MCF 10A (cell line): ENCODE results near the gene FOXA3. TPM values are rescaled to one million over a fixed set of nuclear protein-coding genes. Genes with fewer than 3 reads are reported as not detected.

Experiments
- BruUV-seq: library from RNA; stranded (reverse); fragments of 400-500 nt; replicated peaks from 2 replicates; lab custom pipeline; 2021; lab: Mats Ljungman, UMichigan
- CTCF ChIA-PET: fragments of 300-600 bp; sonication (Branson Sonifier 250); formaldehyde crosslinking; extraction: SDS; loops from one replicate; lab custom pipeline; 2021; ENCODE audit warnings: antibody characterized with exemption, inconsistent platforms; lab: Yijun Ruan, JAX
- POLR2A ChIA-PET: fragments of 300-600, 350-650 bp; sonication (Branson Sonifier 250); formaldehyde crosslinking; extraction: SDS; loops from one replicate; lab custom pipeline; 2020; ENCODE audit warnings: antibody characterized with exemption, inconsistent platforms; lab: Yijun Ruan, JAX
- DNase-seq: peaks from one replicate; pipeline ENCODE4 v3.0.0-alpha.2; 2018; ENCODE audit not compliant: unreplicated experiment
- H3K27ac Mint-ChIP-seq: one replicate; pipeline ENCODE4 v1.8.0; 2022; ENCODE audit warnings: mild to moderate bottlenecking, low read depth, mixed read lengths; ENCODE audit not compliant: unreplicated experiment
- H3K27me3 Mint-ChIP-seq: one replicate; pipeline ENCODE4 v1.8.0; 2022; ENCODE audit warnings: mixed read lengths; ENCODE audit not compliant: insufficient read depth, unreplicated experiment
- H3K36me3 Mint-ChIP-seq: one replicate; pipeline ENCODE4 v1.8.0; 2022; ENCODE audit warnings: mild to moderate bottlenecking, moderate library complexity, mixed read lengths; ENCODE audit not compliant: insufficient read depth, unreplicated experiment
- H3K4me1 Mint-ChIP-seq: one replicate; pipeline ENCODE4 v1.8.0; 2022; ENCODE audit warnings: mixed read lengths; ENCODE audit not compliant: insufficient read depth, unreplicated experiment
- H3K4me3 Mint-ChIP-seq: one replicate; pipeline ENCODE4 v1.8.0; 2022; ENCODE audit warnings: mild to moderate bottlenecking, moderate library complexity, mixed read lengths; ENCODE audit not compliant: unreplicated experiment
- H3K9me3 Mint-ChIP-seq: one replicate; pipeline ENCODE4 v1.8.0; 2022; ENCODE audit warnings: mixed read lengths; ENCODE audit not compliant: unreplicated experiment
- intact Hi-C: fragments of 100-400 bp; cut with micrococcal nuclease; formaldehyde crosslinking; loops from 2 replicates; pipeline ENCODE4 v1.14.1; 2022
- total RNA-seq: library from RNA; stranded (reverse); gene quantifications from 2 replicates; pipeline ENCODE4 v1.2.3, GENCODE V29; 2022
- TF ChIP-seq, protein P1 (sequence below): fragments of 200-600 bp; IDR thresholded peaks from one replicate; pipeline ENCODE4 v1.8.0; 2022; ENCODE audit warnings: antibody characterized with exemption, mild to moderate bottlenecking; ENCODE audit not compliant: unreplicated experiment

The FOXA3 gene
- total RNA-seq, 1 experiment from 2014 or later, result not detected

- DNase-seq, result peak; percentile 99
- Mint-ChIP-seq H3K4me3 (peak within 1 kb of the TSS; percentile 90), H3K4me1 (peaks cover 10% of the 10 kb centered on the region), H3K27me3 (peaks cover 50% of the 10 kb centered on the region), H3K9me3 (no peaks in the 10 kb centered on the region), H3K27ac (peak within 1 kb of the TSS; percentile 86), H3K36me3 (peaks cover 34% of the 10 kb centered on the region)
- intact Hi-C loops, result no loop called here
- TF ChIP-seq, protein P1, sequence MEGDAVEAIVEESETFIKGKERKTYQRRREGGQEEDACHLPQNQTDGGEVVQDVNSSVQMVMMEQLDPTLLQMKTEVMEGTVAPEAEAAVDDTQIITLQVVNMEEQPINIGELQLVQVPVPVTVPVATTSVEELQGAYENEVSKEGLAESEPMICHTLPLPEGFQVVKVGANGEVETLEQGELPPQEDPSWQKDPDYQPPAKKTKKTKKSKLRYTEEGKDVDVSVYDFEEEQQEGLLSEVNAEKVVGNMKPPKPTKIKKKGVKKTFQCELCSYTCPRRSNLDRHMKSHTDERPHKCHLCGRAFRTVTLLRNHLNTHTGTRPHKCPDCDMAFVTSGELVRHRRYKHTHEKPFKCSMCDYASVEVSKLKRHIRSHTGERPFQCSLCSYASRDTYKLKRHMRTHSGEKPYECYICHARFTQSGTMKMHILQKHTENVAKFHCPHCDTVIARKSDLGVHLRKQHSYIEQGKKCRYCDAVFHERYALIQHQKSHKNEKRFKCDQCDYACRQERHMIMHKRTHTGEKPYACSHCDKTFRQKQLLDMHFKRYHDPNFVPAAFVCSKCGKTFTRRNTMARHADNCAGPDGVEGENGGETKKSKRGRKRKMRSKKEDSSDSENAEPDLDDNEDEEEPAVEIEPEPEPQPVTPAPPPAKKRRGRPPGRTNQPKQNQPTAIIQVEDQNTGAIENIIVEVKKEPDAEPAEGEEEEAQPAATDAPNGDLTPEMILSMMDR, result no peak
- ChIA-PET POLR2A (interaction anchor here (0.5 to 2.1 kb wide), 23 partner anchors 11 to 832 kb away, joined by 3 to 34 read pairs (median 4); partner anchors contain the start of genes CCDC61, IRF2BP1, MYPOP and QPCTL), CTCF (interaction anchor here (0.6 to 1.0 kb wide), 4 partner anchors 13 to 154 kb away, joined by 3 to 4 read pairs (median 4); no protein-coding TSS in a partner anchor)
- no TSS peak for BruUV-seq
These were observed 1.4 kb upstream of the FOXA3 start, which contains the start of gene SYMPK for GRCh38 chr19:45862564-45863334. Gene SYMPK (minus strand): TSS chr19:45863147. CDS start chr19:45854495, 8,652 bp downstream.

DNA sequence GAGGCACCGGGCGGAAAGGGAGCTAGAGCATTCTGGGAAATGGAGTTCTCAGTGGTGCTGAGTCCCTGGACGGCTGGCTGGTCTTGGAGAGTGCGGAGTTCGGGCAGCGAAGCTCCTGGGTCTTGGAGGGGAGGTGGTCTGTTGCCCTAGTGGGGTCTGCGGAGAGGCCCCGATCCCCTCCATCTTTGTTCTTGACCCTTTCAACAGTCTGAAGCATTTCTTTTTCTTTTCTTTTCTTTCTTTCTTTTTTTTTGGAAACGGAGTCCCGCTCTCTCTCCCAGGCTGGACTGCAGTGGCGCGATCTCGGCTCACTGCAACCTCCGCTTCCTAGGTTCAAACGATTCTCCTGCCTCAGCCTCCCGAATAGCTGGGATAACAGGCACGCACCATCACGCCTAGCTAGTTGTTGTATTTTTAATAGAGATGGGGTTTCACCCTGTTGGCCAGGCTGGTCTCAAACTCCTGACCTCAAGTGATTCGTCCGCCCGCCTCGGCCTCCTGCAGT is 739 bp upstream of the FOXA3 start:
- H3K27me3 Mint-ChIP-seq, result peaks cover 51% of the 10 kb centered on the region

GRCh38 chr19:45864629-45865082 is 530 bp downstream of the FOXA3 start:
- peaks cover 51% of the 10 kb centered on the region for H3K27me3 Mint-ChIP-seq
- no peak overlapping the region for H3K4me3 Mint-ChIP-seq
- peaks cover 5% of the 10 kb centered on the region for H3K4me1 Mint-ChIP-seq
- POLR2A ChIA-PET, result interaction anchor here (2.1 kb wide), 1 partner anchor 17 kb away, joined by 12 read pairs; no protein-coding TSS in a partner anchor
- BruUV-seq, result no TSS peak
- intact Hi-C loops, result no loop called here
- no peak for DNase-seq
- peaks cover 18% of the 10 kb centered on the region for H3K36me3 Mint-ChIP-seq
- TF ChIP-seq, protein P1, result no peak
- CTCF ChIA-PET, result interaction anchor here (1.4 kb wide), 1 partner anchor 18 kb away, joined by 5 read pairs; no protein-coding TSS in a partner anchor
- no peak overlapping the region for H3K27ac Mint-ChIP-seq
- H3K9me3 Mint-ChIP-seq, result no peaks in the 10 kb centered on the region

More for the DNA sequence above, 739 bp upstream of the FOXA3 start:
- H3K36me3 Mint-ChIP-seq, result peaks cover 31% of the 10 kb centered on the region
- no TSS peak for BruUV-seq
- ChIA-PET POLR2A (interaction anchor here (0.5 to 2.1 kb wide), 18 partner anchors 13 to 832 kb away, joined by 3 to 34 read pairs (median 5); partner anchors contain the start of genes CCDC61, IRF2BP1, MYPOP and QPCTL), CTCF (interaction anchor here (0.6 to 1.0 kb wide), 3 partner anchors 14 to 155 kb away, joined by 3 to 4 read pairs (median 4); no protein-coding TSS in a partner anchor)
- H3K4me1 Mint-ChIP-seq, result peaks cover 5% of the 10 kb centered on the region
- TF ChIP-seq, protein P1, result no peak
- DNase-seq, result no peak
- peak overlapping the region; percentile 90 for H3K4me3 Mint-ChIP-seq
- H3K27ac Mint-ChIP-seq, result peak overlapping the region; percentile 86
- intact Hi-C loops, result no loop called here
- H3K9me3 Mint-ChIP-seq, result no peaks in the 10 kb centered on the region
